GM21367 (cell line): ENCODE data around the gene POU2AF3.

Experiments used
- ATAC-seq: cut with Tn5 transposase; IDR thresholded peaks from one replicate; pipeline ENCODE4 v1.9.1; 2021; ENCODE audit not compliant: unreplicated experiment

POU2AF3 gene

GRCh38 chr11:111327908-111328624 is 29.7 kb downstream of the POU2AF3 start:
- no peak for ATAC-seq

- ATAC-seq: no peak
Measured at GRCh38 chr11:111329306-111330204, 31.2 kb downstream of the POU2AF3 start.

- ATAC-seq: no peak
Measured at GRCh38 chr11:111330234-111330893, 32.0 kb downstream of the POU2AF3 start.

- no peak for ATAC-seq
Measured at GRCh38 chr11:111331711-111332479, 33.5 kb downstream of the POU2AF3 start.

- ATAC-seq: no peak
Measured at GRCh38 chr11:111334532-111335502, 36.5 kb downstream of the POU2AF3 start.

GRCh38 chr11:111335549-111335948 is 37.2 kb downstream of the POU2AF3 start:
- no peak for ATAC-seq

- no peak for ATAC-seq
Measured at GRCh38 chr11:111336062-111336461, 37.7 kb downstream of the POU2AF3 start.

- no peak for ATAC-seq
Measured at GRCh38 chr11:111336582-111337256, 38.4 kb downstream of the POU2AF3 start.

GRCh38 chr11:111339758-111340388 is 41.5 kb downstream of the POU2AF3 start:
- no peak for ATAC-seq

- ATAC-seq: no peak
Measured at GRCh38 chr11:111342329-111342728, 44.0 kb downstream of the POU2AF3 start.

GRCh38 chr11:111344032-111344431 is 45.7 kb downstream of the POU2AF3 start:
- ATAC-seq: no peak

- no peak for ATAC-seq
Measured at GRCh38 chr11:111347002-111347722, 48.8 kb downstream of the POU2AF3 start.

GRCh38 chr11:111347723-111348115 is 49.4 kb downstream of the POU2AF3 start:
- no peak for ATAC-seq

GRCh38 chr11:111348147-111348546 is 49.8 kb downstream of the POU2AF3 start:
- no peak for ATAC-seq

GRCh38 chr11:111349191-111349695 is 50.9 kb downstream of the POU2AF3 start:
- ATAC-seq: no peak

- ATAC-seq: no peak
Measured at GRCh38 chr11:111350811-111351210, 52.5 kb downstream of the POU2AF3 start.

GRCh38 chr11:111351374-111352055 is 53.2 kb downstream of the POU2AF3 start:
- ATAC-seq: no peak
